Muscle layer of duodenum (tissue), 2 donors: ENCODE measurements around the gene ZDHHC18.
"Not testable (repeated sequence)": the region's sequence is repeated elsewhere in the genome, so short reads cannot be mapped to it uniquely, and the experiment has no call there.

ENCODE experiments used
- H3K27ac ChIP-seq: one replicate; pipeline ENCODE4 v1.7.0; 2013; ENCODE audit warnings: mild to moderate bottlenecking, low read length
- H3K27me3 ChIP-seq: one replicate; pipeline ENCODE4 v1.7.0; 2013; ENCODE audit warnings: low read depth, mild to moderate bottlenecking, control low read depth, low read length
- H3K36me3 ChIP-seq, 2 donors: one replicate each; pipeline ENCODE4 v1.7.0; 2013; ENCODE audit warnings: low read length in 2 of 2, control low read depth in 1 of 2, mild to moderate bottlenecking in 1 of 2; ENCODE audit not compliant: insufficient read depth in 2 of 2, control insufficient read depth in 1 of 2
- H3K4me1 ChIP-seq, 2 donors: one replicate each; pipeline ENCODE4 v1.7.0; 2013; ENCODE audit warnings: low read length in 2 of 2, mild to moderate bottlenecking in 2 of 2, control low read depth in 1 of 2, moderate library complexity in 1 of 2; ENCODE audit not compliant: insufficient read depth in 2 of 2, control insufficient read depth in 1 of 2
- H3K4me3 ChIP-seq, 2 donors: one replicate each; pipeline ENCODE4 v1.7.0; 2013; ENCODE audit warnings: low read length in 2 of 2, low read depth in 1 of 2, mild to moderate bottlenecking in 1 of 2
- H3K9me3 ChIP-seq, 2 donors: one replicate each; pipeline ENCODE4 v1.7.0; 2013; ENCODE audit warnings: low read length in 2 of 2, control low read depth in 1 of 2, mild to moderate bottlenecking in 1 of 2; ENCODE audit not compliant: control insufficient read depth in 1 of 2
- donor health status: healthy.

Gene ZDHHC18

DNA sequence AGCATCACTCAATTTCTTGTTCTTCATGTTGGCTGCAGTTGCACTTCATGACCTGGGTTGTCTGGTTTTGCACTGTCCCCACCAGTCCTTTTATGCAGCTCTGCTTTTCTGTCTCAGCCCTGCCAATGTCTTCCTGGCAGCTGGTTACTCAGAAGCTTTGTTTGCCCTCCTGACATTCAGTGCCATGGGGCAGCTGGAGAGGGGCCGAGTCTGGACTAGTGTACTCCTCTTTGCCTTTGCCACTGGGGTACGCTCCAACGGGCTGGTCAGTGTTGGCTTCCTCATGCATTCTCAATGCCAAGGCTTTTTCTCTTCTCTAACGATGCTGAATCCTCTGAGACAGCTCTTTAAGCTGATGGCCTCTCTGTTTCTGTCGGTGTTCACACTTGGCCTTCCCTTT is 32.1 kb upstream of the ZDHHC18 start:
- peaks cover 4 to 5% of the 10 kb centered on the region in 2 donors for H3K4me1 ChIP-seq
- H3K4me3 ChIP-seq, result no peak overlapping the region
- H3K27me3 ChIP-seq, result no peaks in the 10 kb centered on the region
- H3K9me3 ChIP-seq, result no peaks in the 10 kb centered on the region
- H3K36me3 ChIP-seq, result peaks cover 15 to 23% of the 10 kb centered on the region in 2 donors
- no peak overlapping the region for H3K27ac ChIP-seq

DNA sequence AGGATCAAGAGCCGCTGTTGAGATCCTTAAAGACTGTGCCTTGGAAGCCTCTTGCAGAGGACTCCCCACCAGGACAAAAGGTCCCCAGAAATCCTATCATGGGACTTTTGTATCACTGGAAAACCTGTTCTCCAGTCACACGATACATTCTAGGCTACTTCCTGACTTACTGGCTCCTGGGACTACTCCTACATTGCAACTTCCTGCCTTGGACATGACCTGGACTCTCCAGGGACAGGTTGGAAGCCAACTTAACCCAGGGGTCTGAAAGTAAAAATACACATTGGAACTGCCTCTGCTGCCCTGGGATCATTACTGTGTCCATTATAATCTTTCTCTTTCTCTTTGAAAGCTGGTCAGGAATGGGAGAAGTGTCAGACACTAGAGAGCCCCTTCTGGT is 28.9 kb upstream of the ZDHHC18 start:
- Histone ChIP-seq H3K27me3 (no peaks in the 10 kb centered on the region), H3K27ac (no peak overlapping the region), H3K4me1 (peaks cover 5 to 12% of the 10 kb centered on the region in 2 donors), H3K36me3 (peaks cover 10 to 22% of the 10 kb centered on the region in 2 donors), H3K9me3 (no peaks in the 10 kb centered on the region), H3K4me3 (no peak overlapping the region)

DNA sequence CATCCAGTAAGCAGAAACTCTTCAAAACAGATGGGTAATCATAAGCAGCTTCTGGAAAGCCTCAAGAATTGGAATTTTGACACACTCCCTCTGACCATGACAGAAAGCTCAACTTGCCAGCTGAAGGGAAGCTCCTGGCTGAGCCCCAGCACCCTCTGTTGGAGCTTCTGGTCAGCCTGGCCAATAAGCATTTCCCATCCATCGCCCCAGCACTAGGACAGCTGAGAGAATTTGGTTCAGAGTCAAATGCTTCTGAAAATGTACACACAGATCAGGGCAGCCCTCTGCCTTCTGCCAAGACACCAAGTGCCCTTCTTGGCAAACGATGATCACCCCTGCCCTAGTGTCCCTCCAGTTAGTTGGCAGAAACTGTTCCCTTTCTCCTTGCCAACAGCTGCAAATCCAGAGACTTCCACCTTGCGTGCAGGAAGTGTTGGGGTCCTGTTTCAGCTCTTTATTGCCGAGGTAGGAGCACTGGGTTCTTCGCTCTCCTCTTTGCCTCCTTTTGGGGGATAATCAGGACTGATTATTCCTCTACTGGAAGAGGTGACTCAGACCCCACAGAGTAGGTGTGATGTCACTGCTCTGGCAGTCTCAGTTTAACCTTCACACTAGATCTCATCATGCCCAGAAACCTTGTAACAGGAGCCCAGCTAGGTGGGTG is 26.9 kb upstream of the ZDHHC18 start:
- Histone ChIP-seq H3K27me3 (no peaks in the 10 kb centered on the region), H3K27ac (peak overlapping the region; percentile 79), H3K4me3 (no peak overlapping the region), H3K36me3 (peaks cover 6 to 11% of the 10 kb centered on the region in 2 donors), H3K9me3 (no peaks in the 10 kb centered on the region), H3K4me1 (peaks cover 5 to 12% of the 10 kb centered on the region in 2 donors)

DNA sequence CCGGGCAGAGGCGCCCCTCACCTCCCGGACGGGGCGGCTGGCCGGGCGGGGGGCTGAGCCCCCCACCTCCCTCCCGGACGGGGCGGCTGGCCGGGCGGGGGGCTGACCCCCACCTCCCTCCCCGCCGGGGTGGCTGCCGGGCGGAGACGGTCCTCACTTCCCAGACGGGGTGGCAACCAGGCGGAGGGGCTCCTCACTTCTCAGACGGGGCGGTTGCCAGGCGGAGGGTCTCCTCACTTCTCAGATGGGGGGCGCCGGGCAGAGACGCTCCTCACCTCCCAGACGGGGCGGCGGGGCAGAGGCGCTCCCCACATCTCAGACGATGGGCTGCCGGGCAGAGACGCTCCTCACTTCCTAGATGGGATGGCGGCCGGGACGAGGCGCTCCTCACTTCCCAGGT is 22.6 kb upstream of the ZDHHC18 start:
- H3K36me3 ChIP-seq, H3K9me3 ChIP-seq, H3K27ac ChIP-seq, H3K27me3 ChIP-seq, H3K4me3 ChIP-seq: not testable (repeated sequence)
- peaks cover 5 to 12% of the 10 kb centered on the region in 2 donors for H3K4me1 ChIP-seq

DNA sequence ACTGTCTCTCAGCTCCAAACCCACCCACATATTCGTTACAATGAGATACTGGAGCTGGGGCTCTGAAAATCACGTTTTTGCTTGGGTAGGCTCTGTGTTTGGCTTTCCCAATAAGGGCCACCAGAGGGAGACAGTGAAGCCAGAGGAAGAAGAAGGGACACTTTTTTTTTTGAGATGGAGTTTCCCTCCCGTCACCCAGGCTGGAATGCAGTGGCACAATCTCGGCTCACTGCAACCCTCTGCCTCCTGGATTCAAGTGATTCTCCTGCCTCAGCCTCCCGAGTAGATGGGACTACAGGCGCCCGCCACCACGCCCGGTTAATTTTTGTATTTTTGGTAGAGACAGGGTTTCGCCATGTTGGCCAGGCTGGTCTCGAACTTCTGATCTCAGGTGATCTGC is 16.4 kb upstream of the ZDHHC18 start:
- H3K27me3 ChIP-seq, H3K36me3 ChIP-seq, H3K9me3 ChIP-seq, H3K4me1 ChIP-seq, H3K4me3 ChIP-seq, H3K27ac ChIP-seq: not testable (repeated sequence)

DNA sequence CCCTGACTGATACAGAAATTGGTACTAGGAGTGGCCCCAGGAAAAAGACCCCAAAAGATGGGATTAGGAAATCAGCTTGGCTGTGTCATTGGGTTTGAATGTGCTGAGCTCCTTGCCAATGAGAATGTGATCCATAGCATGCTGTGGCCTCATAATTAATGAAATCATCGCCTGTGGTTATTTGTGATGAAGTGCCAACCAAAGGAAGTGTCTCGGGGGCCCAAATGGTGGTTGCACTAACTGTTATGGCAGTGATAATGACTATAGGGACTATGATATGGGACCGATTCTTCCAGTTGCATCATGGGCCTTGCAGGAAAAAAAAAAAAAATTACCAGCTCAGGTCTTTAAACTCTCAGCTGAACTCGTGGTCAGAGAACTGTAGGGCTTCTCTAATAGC is 15.4 kb upstream of the ZDHHC18 start:
- H3K27ac ChIP-seq, result no peak overlapping the region

DNA sequence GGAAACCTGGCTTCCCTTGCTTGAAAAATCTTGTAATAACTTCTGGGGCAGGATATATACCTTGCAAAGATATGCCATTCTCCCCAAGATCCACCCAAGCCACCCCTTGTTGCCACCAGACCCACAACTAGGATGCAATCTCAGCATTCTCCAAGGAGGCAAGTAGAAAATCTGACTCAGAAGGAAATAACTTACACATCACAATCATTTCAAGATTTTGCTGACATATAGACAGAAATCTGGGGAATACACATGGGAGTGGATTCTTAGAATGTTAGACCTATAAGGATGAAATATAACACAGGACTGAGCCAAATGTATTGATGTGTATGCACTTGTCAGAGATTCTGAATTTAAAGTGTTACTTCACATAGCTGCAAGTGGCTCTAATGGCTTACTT is 14.8 kb upstream of the ZDHHC18 start:
- no peak overlapping the region for H3K27ac ChIP-seq
- H3K27me3 ChIP-seq, result no peaks in the 10 kb centered on the region
- H3K4me1 ChIP-seq, result no peaks in the 10 kb centered on the region
- H3K4me3 ChIP-seq, result no peak overlapping the region
- no peaks in the 10 kb centered on the region for H3K9me3 ChIP-seq
- no peaks in the 10 kb centered on the region for H3K36me3 ChIP-seq

More for the DNA sequence above, 15.4 kb upstream of the ZDHHC18 start:
- Histone ChIP-seq H3K4me1 (no peaks in the 10 kb centered on the region), H3K27me3 (no peaks in the 10 kb centered on the region), H3K36me3 (no peaks in the 10 kb centered on the region), H3K9me3 (no peaks in the 10 kb centered on the region), H3K4me3 (no peak overlapping the region)

DNA sequence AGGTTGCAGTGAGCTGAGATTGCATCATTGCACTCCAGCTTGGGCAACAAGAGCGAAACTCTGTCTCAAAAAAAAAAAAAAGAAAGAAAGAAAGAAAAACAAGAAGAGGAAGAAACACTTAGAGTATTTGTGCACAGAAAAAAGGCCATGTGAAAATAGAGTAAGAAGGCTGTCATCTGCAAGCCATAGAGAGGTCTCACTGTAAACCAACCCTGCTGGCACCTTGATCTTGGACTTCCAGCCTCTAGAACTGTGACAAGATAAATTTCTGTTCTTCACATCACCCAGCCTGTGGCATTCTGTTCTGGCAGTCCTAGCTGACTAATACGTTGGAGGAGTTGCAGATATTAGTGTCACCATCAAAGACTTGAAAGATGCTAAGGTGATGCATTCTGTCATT is 12.1 kb upstream of the ZDHHC18 start:
- Histone ChIP-seq H3K27ac (no peak overlapping the region), H3K27me3 (no peaks in the 10 kb centered on the region), H3K4me3 (no peak overlapping the region), H3K36me3 (no peaks in the 10 kb centered on the region), H3K9me3 (no peaks in the 10 kb centered on the region), H3K4me1 (no peaks in the 10 kb centered on the region)

DNA sequence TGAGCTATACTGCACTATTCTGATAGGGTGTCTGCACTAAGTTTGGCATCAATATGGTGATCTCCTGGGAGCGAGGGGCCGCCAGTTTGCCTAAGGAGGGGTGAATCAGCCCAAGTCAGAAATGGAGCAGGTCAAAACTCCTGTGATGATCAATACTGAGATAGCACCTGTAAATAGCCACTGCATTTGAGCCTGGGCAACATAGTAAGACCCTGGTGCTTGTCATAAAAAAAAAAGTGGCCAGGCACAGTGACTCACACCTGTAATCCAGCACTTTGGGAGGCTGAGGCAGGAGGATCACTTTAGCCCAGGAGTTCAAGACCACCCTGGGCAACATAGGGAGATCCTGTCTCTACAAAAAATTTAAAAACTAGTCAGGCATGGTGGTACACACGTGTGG is 11.6 kb upstream of the ZDHHC18 start:
- Histone ChIP-seq H3K4me3 (no peak overlapping the region), H3K27me3 (no peaks in the 10 kb centered on the region), H3K36me3 (no peaks in the 10 kb centered on the region), H3K27ac (no peak overlapping the region), H3K9me3 (no peaks in the 10 kb centered on the region), H3K4me1 (no peaks in the 10 kb centered on the region)

DNA sequence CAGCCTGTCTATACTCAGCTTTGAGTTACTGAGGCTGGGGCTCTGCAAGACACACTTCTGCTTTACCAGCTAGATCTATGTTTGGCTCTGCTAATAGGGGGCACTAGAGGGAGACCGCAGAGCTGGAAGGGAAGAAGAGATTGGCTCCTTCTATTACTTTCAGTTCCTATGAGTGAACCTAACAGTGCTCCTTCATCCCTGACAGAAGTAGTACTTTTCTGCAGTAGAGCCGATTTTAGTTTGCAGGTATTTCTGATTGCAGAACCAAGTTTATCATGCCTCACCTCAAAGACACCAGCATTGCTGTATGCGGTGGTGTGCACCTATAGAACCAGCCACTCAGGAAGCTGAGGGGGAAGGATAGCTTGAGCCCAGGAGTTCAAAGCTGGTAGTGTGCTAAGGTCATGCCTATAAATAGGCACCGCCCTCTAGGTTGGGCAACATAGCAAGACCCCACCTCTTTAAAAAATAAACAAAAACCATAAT is 5.7 kb upstream of the ZDHHC18 start:
- Histone ChIP-seq H3K9me3 (no peaks in the 10 kb centered on the region), H3K4me1 (peaks cover 0 to 6% of the 10 kb centered on the region in 2 donors), H3K27ac (no peak overlapping the region), H3K4me3 (no peak overlapping the region), H3K27me3 (no peaks in the 10 kb centered on the region), H3K36me3 (no peaks in the 10 kb centered on the region)

DNA sequence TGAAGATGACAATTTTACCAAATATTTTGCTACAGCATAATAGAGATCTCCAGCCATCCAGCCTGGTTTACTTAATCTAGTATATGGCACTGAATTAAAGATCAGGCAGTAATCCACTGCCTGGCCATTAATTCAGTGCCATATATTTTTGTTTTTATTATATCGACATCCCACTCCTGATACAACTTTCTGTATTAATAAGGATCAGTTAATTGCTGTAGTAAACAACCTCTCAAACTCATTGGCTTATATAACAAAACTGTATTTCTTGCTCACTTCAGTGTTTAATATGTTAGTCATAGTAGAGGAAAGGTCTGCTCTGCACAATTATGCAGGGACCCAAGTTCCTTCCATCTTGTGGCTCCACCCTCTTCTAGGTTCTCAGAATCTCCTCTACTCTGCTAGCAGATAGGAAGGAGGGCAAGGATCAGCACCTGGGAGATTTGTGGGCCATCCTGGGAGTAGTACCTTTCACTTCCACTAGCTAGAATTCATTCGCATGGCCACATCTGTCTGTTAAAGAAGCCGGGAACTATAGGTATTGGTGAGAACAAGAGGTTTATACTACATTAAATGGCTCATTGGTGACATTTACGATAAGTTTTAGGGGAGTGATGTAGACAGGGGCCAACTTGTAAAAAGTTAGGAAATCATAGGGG is 3.6 kb upstream of the ZDHHC18 start:
- Histone ChIP-seq H3K4me3 (no peak overlapping the region), H3K4me1 (peaks cover 4 to 18% of the 10 kb centered on the region in 2 donors), H3K27ac (no peak overlapping the region), H3K9me3 (no peaks in the 10 kb centered on the region), H3K36me3 (no peaks in the 10 kb centered on the region), H3K27me3 (no peaks in the 10 kb centered on the region)

DNA sequence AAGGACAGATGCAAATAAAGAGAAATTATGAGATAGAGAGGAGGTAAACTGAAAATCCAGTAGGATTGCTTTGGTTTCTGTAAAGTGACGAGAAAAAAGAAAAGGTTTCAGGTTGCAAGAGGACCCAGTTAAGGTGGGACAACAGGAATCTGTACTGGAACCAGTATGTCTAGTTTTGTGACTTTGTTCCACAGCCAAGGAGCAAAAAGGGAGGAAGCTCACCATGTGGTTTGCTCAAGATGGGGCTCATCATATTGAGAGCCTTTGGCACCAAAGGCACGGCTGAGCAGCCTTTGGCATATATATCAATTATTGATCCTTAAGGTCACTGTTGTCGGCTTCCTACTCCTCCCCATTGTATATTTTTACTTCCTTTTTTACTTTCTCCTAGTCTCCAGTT is 1.8 kb upstream of the ZDHHC18 start:
- no peaks in the 10 kb centered on the region for H3K9me3 ChIP-seq
- H3K4me1 ChIP-seq, result peaks cover 16 to 34% of the 10 kb centered on the region in 2 donors
- no peak overlapping the region for H3K4me3 ChIP-seq
- H3K27me3 ChIP-seq, result no peaks in the 10 kb centered on the region
- H3K27ac ChIP-seq, result no peak overlapping the region
- H3K36me3 ChIP-seq, result no peaks in the 10 kb centered on the region
